GM19455 (cell line): ENCODE results near the gene CCNH.

Experiments used
- ATAC-seq: cut with Tn5 transposase; IDR thresholded peaks from one replicate; pipeline ENCODE4 v1.9.1; 2021; ENCODE audit not compliant: unreplicated experiment

The CCNH gene

GRCh38 chr5:87412630-87413342, at the start of gene CCNH:
CCNH (minus strand) TSS chr5:87412930; CDS start chr5:87412794, 136 bp downstream.
- peak; percentile 99 for ATAC-seq

- no peak for ATAC-seq
These were observed 45.0 kb upstream of the CCNH start for GRCh38 chr5:87457706-87458105.

- ATAC-seq = no peak
These were observed 41.1 kb upstream of the CCNH start for GRCh38 chr5:87453801-87454200.

- no peak for ATAC-seq
These were observed 40.1 kb upstream of the CCNH start for GRCh38 chr5:87452837-87453236.

GRCh38 chr5:87442419-87442818, 29.7 kb upstream of the CCNH start:
- no peak for ATAC-seq

- no peak for ATAC-seq
These were observed 25.5 kb upstream of the CCNH start for GRCh38 chr5:87438231-87438630.

GRCh38 chr5:87437724-87438123, 25.0 kb upstream of the CCNH start:
- ATAC-seq = no peak

- no peak for ATAC-seq
These were observed 22.5 kb upstream of the CCNH start for GRCh38 chr5:87435144-87435694.

GRCh38 chr5:87434461-87434860, 21.7 kb upstream of the CCNH start:
- no peak for ATAC-seq

GRCh38 chr5:87433945-87434344, 21.2 kb upstream of the CCNH start:
- ATAC-seq = no peak

GRCh38 chr5:87432460-87432859, 19.7 kb upstream of the CCNH start:
- ATAC-seq = no peak

GRCh38 chr5:87430863-87431457, 18.2 kb upstream of the CCNH start:
- ATAC-seq = no peak

GRCh38 chr5:87423755-87424154, 11.0 kb upstream of the CCNH start:
- no peak for ATAC-seq

- ATAC-seq = no peak
These were observed 8.6 kb upstream of the CCNH start for GRCh38 chr5:87421307-87421706.

GRCh38 chr5:87418506-87418905, 5.8 kb upstream of the CCNH start:
- ATAC-seq = no peak

- ATAC-seq = no peak
These were observed 564 bp upstream of the CCNH start for GRCh38 chr5:87413343-87413645.

- ATAC-seq = peak; percentile 26
These were observed 629 bp downstream of the CCNH start for GRCh38 chr5:87411973-87412629.

- no peak for ATAC-seq
These were observed 1.2 kb downstream of the CCNH start for GRCh38 chr5:87411586-87411972.

- ATAC-seq = no peak
These were observed 1.8 kb downstream of the CCNH start for GRCh38 chr5:87410931-87411330.

- ATAC-seq = no peak
These were observed 4.5 kb downstream of the CCNH start for GRCh38 chr5:87408204-87408603.

- ATAC-seq = no peak
These were observed 7.1 kb downstream of the CCNH start for GRCh38 chr5:87405472-87406155.

- ATAC-seq = no peak
These were observed 8.4 kb downstream of the CCNH start for GRCh38 chr5:87404359-87404758.
